IPS-20b (cell line): Measurements from ENCODE around the gene FEZF1.

ENCODE experiments used
- H3K27ac ChIP-seq: one replicate; pipeline ENCODE4 v1.5.1; 2013; ENCODE audit warnings: low read length
- H3K27me3 ChIP-seq: 2 replicates; pipeline ENCODE4 v1.6.1; 2013; ENCODE audit warnings: mild to moderate bottlenecking, low read length, inconsistent platforms; ENCODE audit not compliant: insufficient read depth
- H3K36me3 ChIP-seq: 2 replicates; pipeline ENCODE4 v1.6.1; 2013; ENCODE audit warnings: low read depth, mild to moderate bottlenecking, inconsistent platforms, low read length, moderate library complexity; ENCODE audit not compliant: insufficient read depth
- H3K4me1 ChIP-seq: 2 replicates; pipeline ENCODE4 v1.6.1; 2013; ENCODE audit warnings: mild to moderate bottlenecking, control low read depth, inconsistent platforms, low read length, moderate library complexity; ENCODE audit not compliant: insufficient read depth
- H3K4me3 ChIP-seq: 2 replicates; pipeline ENCODE4 v1.5.1; 2013; ENCODE audit warnings: mild to moderate bottlenecking, low read length, inconsistent platforms
- H3K9ac ChIP-seq: 2 replicates; pipeline ENCODE4 v1.6.1; 2013; ENCODE audit warnings: low read depth, mild to moderate bottlenecking, inconsistent platforms, low read length, moderate library complexity
- H3K9me3 ChIP-seq: 2 replicates; pipeline ENCODE4 v1.6.1; 2013; ENCODE audit warnings: mild to moderate bottlenecking, low read depth, low read length, inconsistent platforms; ENCODE audit not compliant: insufficient read depth

The FEZF1 gene

GRCh38 chr7:122261016-122261415, 43.5 kb downstream of the FEZF1 start:
- H3K27me3 ChIP-seq = no peaks in the 10 kb centered on the region
- no peak overlapping the region for H3K4me3 ChIP-seq
- no peak overlapping the region for H3K9ac ChIP-seq
- H3K36me3 ChIP-seq = no peaks in the 10 kb centered on the region
- H3K27ac ChIP-seq = no peak overlapping the region
- no peaks in the 10 kb centered on the region for H3K9me3 ChIP-seq
- peaks cover 19% of the 10 kb centered on the region; the same call in 1 of the 2 replicates for H3K4me1 ChIP-seq

GRCh38 chr7:122260336-122260735, 44.2 kb downstream of the FEZF1 start:
- Histone ChIP-seq H3K36me3 (no peaks in the 10 kb centered on the region), H3K27ac (no peak overlapping the region), H3K27me3 (no peaks in the 10 kb centered on the region), H3K4me1 (peaks cover 26% of the 10 kb centered on the region; the same call in 1 of the 2 replicates), H3K4me3 (no peak overlapping the region), H3K9ac (no peak overlapping the region), H3K9me3 (no peaks in the 10 kb centered on the region)

DNA sequence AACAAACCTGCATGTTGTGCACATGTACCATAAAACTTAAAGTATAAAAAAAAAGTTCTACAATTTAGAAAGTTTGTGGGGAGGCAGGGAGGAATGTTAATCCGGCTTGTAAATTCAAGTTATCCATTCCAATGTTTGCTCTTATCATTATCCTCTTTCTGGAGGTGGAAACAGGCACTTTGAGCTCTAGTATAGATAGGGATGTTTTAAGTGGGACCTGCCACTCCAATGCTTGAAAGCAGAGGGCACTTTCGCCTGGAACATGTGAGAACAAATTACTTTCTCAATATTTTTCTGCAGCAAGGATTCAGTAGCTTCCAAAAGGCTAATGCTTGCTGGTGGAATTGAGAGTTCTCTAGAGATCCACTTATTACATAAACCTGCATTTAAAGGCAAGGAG, 45.6 kb downstream of the FEZF1 start:
- H3K27me3 ChIP-seq = no peaks in the 10 kb centered on the region
- no peak overlapping the region for H3K4me3 ChIP-seq
- H3K4me1 ChIP-seq = peaks cover 34% of the 10 kb centered on the region; the same call in 1 of the 2 replicates
- H3K9me3 ChIP-seq = no peaks in the 10 kb centered on the region
- no peak overlapping the region for H3K27ac ChIP-seq
- no peaks in the 10 kb centered on the region for H3K36me3 ChIP-seq
- H3K9ac ChIP-seq = no peak overlapping the region

- H3K27me3 ChIP-seq = no peaks in the 10 kb centered on the region
- no peaks in the 10 kb centered on the region for H3K9me3 ChIP-seq
- H3K4me3 ChIP-seq = no peak overlapping the region
- H3K9ac ChIP-seq = no peak overlapping the region
- peaks cover 29% of the 10 kb centered on the region; the same call in 1 of the 2 replicates for H3K4me1 ChIP-seq
- H3K27ac ChIP-seq = no peak overlapping the region
- H3K36me3 ChIP-seq = no peaks in the 10 kb centered on the region
These were observed 47.5 kb downstream of the FEZF1 start for GRCh38 chr7:122257056-122257455.

- peak overlapping the region; percentile 4; the same call in 1 of the 2 replicates for H3K4me3 ChIP-seq
- no peaks in the 10 kb centered on the region for H3K27me3 ChIP-seq
- H3K9ac ChIP-seq = no peak overlapping the region
- no peaks in the 10 kb centered on the region for H3K9me3 ChIP-seq
- H3K36me3 ChIP-seq = no peaks in the 10 kb centered on the region
- no peak overlapping the region for H3K27ac ChIP-seq
- peaks cover 22% of the 10 kb centered on the region; the same call in 1 of the 2 replicates for H3K4me1 ChIP-seq
These were observed 48.5 kb downstream of the FEZF1 start for GRCh38 chr7:122256046-122256445.

DNA sequence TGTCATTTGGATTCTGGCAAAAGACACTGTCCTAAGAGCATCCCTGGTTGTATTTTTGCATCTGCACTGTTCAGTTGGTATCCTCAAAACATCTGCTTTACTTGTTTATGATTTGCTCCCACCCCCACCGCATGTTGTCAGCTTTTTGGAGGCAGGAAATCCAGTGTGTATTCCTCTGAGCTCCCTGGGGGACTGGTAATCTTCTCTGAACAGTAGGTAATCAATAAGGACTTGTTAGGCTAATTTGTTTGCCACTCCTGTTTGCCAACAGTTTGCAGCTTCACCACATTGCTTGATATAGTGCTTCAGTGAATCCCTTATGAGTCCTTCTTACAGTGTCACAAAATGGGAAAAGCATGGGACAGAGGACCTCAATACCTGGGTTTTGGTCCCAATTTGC, 49.1 kb downstream of the FEZF1 start:
- Histone ChIP-seq H3K9me3 (no peaks in the 10 kb centered on the region), H3K27ac (no peak overlapping the region), H3K4me3 (peak overlapping the region; percentile 4; the same call in 1 of the 2 replicates), H3K27me3 (no peaks in the 10 kb centered on the region), H3K36me3 (no peaks in the 10 kb centered on the region), H3K4me1 (peaks cover 17% of the 10 kb centered on the region; the same call in 1 of the 2 replicates), H3K9ac (no peak overlapping the region)
